Kidney (tissue), 14 donors: Measurements from ENCODE around the gene C19orf47. TPM values are rescaled to one million over a fixed set of nuclear protein-coding genes. Genes with fewer than 3 reads are reported as not detected.

Experiments used
- DNase-seq, 5 donors: peaks; one replicate each; pipeline ENCODE4 v3.0.0-alpha.2; 2013 to 2020
- FAIRE-seq: peaks from 2 replicates; lab custom pipeline; 2012; peaks lifted over from hg19 to GRCh38; lab: Jason Lieb, UNC
- H3K27ac ChIP-seq, 2 donors: one replicate each; pipeline ENCODE4 v1.7.0; 2013; ENCODE audit warnings: low read depth in 2 of 2, low read length in 2 of 2, inconsistent platforms in 1 of 2
- H3K27me3 ChIP-seq: one replicate; pipeline ENCODE4 v1.7.1; 2013; ENCODE audit warnings: low read length, inconsistent platforms; ENCODE audit not compliant: control insufficient read depth, insufficient read depth
- H3K36me3 ChIP-seq, 3 donors: one replicate each; pipeline versions ENCODE4 v1.7.0 to v1.7.1; 2013; ENCODE audit warnings: low read length in 3 of 3, control low read depth in 1 of 3, inconsistent platforms in 1 of 3; ENCODE audit not compliant: insufficient read depth in 3 of 3, control insufficient read depth in 2 of 3
- H3K4me1 ChIP-seq, 3 donors: one replicate each; pipeline versions ENCODE4 v1.7.0 to v1.7.1; 2013; ENCODE audit warnings: low read length in 3 of 3, inconsistent platforms in 1 of 3, low read depth in 1 of 3; ENCODE audit not compliant: control insufficient read depth in 2 of 3, insufficient read depth in 2 of 3
- H3K4me3 ChIP-seq, 3 donors: one replicate each; pipeline versions ENCODE4 v1.7.0 to v1.8.1; 2013; ENCODE audit warnings: low read length in 3 of 3, control low read depth in 1 of 3, inconsistent platforms in 1 of 3
- H3K9ac ChIP-seq, 3 donors: one replicate each; pipeline versions ENCODE4 v1.7.0 to v1.7.1; 2013; ENCODE audit warnings: low read length in 3 of 3, control low read depth in 1 of 3, inconsistent platforms in 1 of 3
- H3K9me3 ChIP-seq, 3 donors: one replicate each; pipeline versions ENCODE4 v1.7.0 to v1.7.1; 2013; ENCODE audit warnings: low read length in 3 of 3, control low read depth in 1 of 3, inconsistent platforms in 1 of 3; ENCODE audit not compliant: control insufficient read depth in 2 of 3, insufficient read depth in 1 of 3
- CTCF ChIP-seq: IDR thresholded peaks from 3 replicates; pipeline ENCODE4 v1.5.1; 2012; ENCODE audit warnings: mild to moderate bottlenecking, moderate library complexity, borderline replicate concordance; ENCODE audit not compliant: insufficient read depth; ENCODE audit errors: extremely low read depth
- intact Hi-C: fragments of 100-400 bp; cut with DNase I; formaldehyde crosslinking; loops from one replicate; pipeline ENCODE4 v1.11.1; 2022
- polyA plus RNA-seq: library from polyadenylated mRNA; stranded (reverse); fragments of 350-450 nt; fragmentation: Illumina TruSeq; extraction: RNeasy Lipid Tissue Mini Kit (QIAGEN cat#74804); gene quantifications from one replicate; pipeline ENCODE4 v1.2.3, GENCODE V29; 2014; ENCODE audit warnings: low read depth, low replicate concordance; ENCODE audit not compliant: insufficient read depth
- total RNA-seq: library from RNA; stranded (reverse); fragmentation: NEBNext Ultra II Directional; extraction: Animal tissue kit (Norgen Biotek cat#: 25700); gene quantifications from one replicate; pipeline ENCODE4 v1.2.1, GENCODE V29; 2021
- donor health status: control.
- donor health status: control.
- donor health status: control.
- donor health status: control.
- donor health status: control.
- donor health status: DM: yes; HTN: yes; CAD: no.
- donor health status: Normal renal cell carcinoma (clear cell type).

Gene C19orf47
- total and polyA plus RNA-seq, 2 donors from 2014 or later, result 12.9 to 13.0 TPM

GRCh38 chr19:40356681-40357595 lies 8.7 kb upstream of the C19orf47 start:
- H3K4me3 ChIP-seq, result no peak overlapping the region
- H3K27ac ChIP-seq, result no peak overlapping the region
- H3K27me3 ChIP-seq, result no peaks in the 10 kb centered on the region
- intact Hi-C loops, result no loop called here
- FAIRE-seq (no peak), DNase-seq (peak in 1 of 5 donors; percentile 21)
- TF ChIP-seq CTCF, result no peak
- peaks cover 0 to 4% (median 0%) of the 10 kb centered on the region in 3 donors for H3K36me3 ChIP-seq
- no peaks in the 10 kb centered on the region for H3K4me1 ChIP-seq
- H3K9ac ChIP-seq, result no peak overlapping the region
- no peaks in the 10 kb centered on the region for H3K9me3 ChIP-seq

- Histone ChIP-seq H3K27me3 (no peaks in the 10 kb centered on the region), H3K9me3 (no peaks in the 10 kb centered on the region), H3K27ac (no peak overlapping the region), H3K4me3 (no peak overlapping the region), H3K9ac (no peak overlapping the region), H3K36me3 (peaks cover 0 to 4% (median 0%) of the 10 kb centered on the region in 3 donors), H3K4me1 (no peaks in the 10 kb centered on the region)
- intact Hi-C loops, result no loop called here
- DNase-seq (no peak), FAIRE-seq (no peak)
- no peak for TF ChIP-seq CTCF
Measured at GRCh38 chr19:40355975-40356680, 7.9 kb upstream of the C19orf47 start.

GRCh38 chr19:40348961-40349507 lies 837 bp upstream of the C19orf47 start:
- FAIRE-seq, result no peak
- Histone ChIP-seq H3K9me3 (no peaks in the 10 kb centered on the region), H3K27ac (no peak overlapping the region), H3K27me3 (no peaks in the 10 kb centered on the region), H3K4me3 (peak overlapping the region; percentile 92 to 100 (median 99)), H3K36me3 (peaks cover 0 to 3% (median 0%) of the 10 kb centered on the region in 3 donors), H3K9ac (peak overlapping the region; percentile 51 to 99 (median 99)), H3K4me1 (peaks cover 0 to 10% (median 4%) of the 10 kb centered on the region in 3 donors)
- intact Hi-C loops, result no loop called here
- TF ChIP-seq CTCF, result no peak
- DNase-seq, result peak in 3 of 5 donors; percentile 26 to 67 (median 54)
